H1 (cell line): ENCODE data around the gene EHHADH. TPM values are rescaled to one million over a fixed set of nuclear protein-coding genes. Genes with fewer than 3 reads are reported as not detected.

ENCODE experiments used
- JUN ChIP-seq: IDR thresholded peaks from 2 replicates; pipeline ENCODE4 v1.6.1; 2011; ENCODE audit warnings: low read depth, mild to moderate bottlenecking, improper control_type of control experiment, low read length
- RAD21 ChIP-seq, 2 experiments: IDR thresholded peaks in 1 of 2; conservative IDR thresholded peaks in 1 of 2; 2 replicates each; pipeline ENCODE4 v1.6.1; 2011; ENCODE audit warnings: low read depth in 2 of 2, low read length in 2 of 2, improper control_type of control experiment in 1 of 2, inconsistent platforms in 1 of 2, mild to moderate bottlenecking in 1 of 2, moderate library complexity in 1 of 2
- TAF1 ChIP-seq: IDR thresholded peaks from 2 replicates; pipeline ENCODE4 v1.6.1; 2011; ENCODE audit warnings: mild to moderate bottlenecking, low read depth, low read length
- TBP ChIP-seq: IDR thresholded peaks from 2 replicates; pipeline ENCODE4 v1.6.1; 2011; ENCODE audit warnings: low read depth, low read length, improper control_type of control experiment
- polyA plus RNA-seq, 7 experiments: library from polyadenylated mRNA; depleted of rRNA in 3 of 7; stranded (reverse) in 5 of 7; unstranded in 2 of 7; fragments of >200 nt in 5 of 7; fragments of 200-250 nt in 2 of 7; gene quantifications; 1 replicate in 5 of 7; 2 replicates in 1 of 7; 4 replicates in 1 of 7; pipeline versions ENCODE4 v1.2.1 to v1.2.3, GENCODE V29; 2011 to 2013; ENCODE audit warnings: missing spikeins in 2 of 7, mixed read lengths in 2 of 7
- total RNA-seq: library from RNA; stranded (reverse); fragmentation: NEBNext Ultra II Directional; extraction: Animal tissue kit (Norgen Biotek cat#: 25700); gene quantifications from 2 replicates; pipeline ENCODE4 v1.2.1, GENCODE V29; 2021
- TF ChIP-seq, protein P1 (sequence below): fragments of 300-600 bp; sonication (generic); IDR thresholded peaks from 2 replicates; pipeline ENCODE4 v1.7.1; 2012; ENCODE audit warnings: low read length, moderate library complexity, mild to moderate bottlenecking, inconsistent platforms; ENCODE audit not compliant: insufficient replicate concordance
- TF ChIP-seq, protein P2 (sequence below), 3 experiments: IDR thresholded peaks; 1 replicate in 2 of 3; 2 replicates in 1 of 3; pipeline versions ENCODE4 v1.5.1 to v1.6.1; 2011; ENCODE audit warnings: low read length in 3 of 3, mild to moderate bottlenecking in 3 of 3, inconsistent platforms in 2 of 3, low read depth in 1 of 3, moderate library complexity in 1 of 3; ENCODE audit not compliant: insufficient read depth in 1 of 3; ENCODE audit errors: control extremely low read depth in 1 of 3

The EHHADH gene
- total and polyA plus RNA-seq, 2 of the 8 experiments (the other 6 are each of a cell fraction or from before 2014, with no cell fraction given), result 1.4 to 3.5 TPM

DNA sequence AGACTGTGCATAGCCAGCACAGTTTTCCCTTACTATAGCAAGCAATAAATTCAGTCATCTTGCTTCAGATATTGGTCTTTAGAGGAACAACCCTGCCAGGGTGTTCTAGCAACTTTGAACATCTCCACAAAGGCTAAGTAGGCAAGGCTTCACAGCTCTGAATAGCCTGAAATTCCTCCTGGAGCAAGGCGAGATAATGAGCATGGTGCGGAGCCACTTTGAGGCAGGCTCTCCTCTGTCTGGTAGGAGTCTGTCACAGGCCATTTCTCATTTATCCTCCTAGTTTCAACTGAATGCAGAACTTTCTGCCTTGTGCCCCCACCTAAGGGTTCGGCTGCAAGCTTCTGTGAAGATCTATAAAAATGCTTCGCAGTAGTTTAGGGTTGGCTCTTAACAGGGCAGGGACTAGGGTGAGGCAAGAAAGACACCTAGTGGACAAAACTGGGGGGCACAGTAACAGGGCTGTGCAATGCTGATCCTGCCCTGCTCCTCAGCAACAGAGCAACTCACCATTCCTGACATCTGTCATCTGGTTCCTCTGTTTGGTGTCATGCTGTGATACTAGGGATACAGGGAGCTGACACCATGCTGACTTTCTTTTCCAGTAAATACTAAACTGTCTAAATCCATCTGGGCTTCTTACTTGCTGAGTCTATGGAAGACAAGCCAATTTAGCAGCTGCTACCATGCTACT is 16.6 kb upstream of the EHHADH start (continued):
- TF ChIP-seq, protein P1, sequence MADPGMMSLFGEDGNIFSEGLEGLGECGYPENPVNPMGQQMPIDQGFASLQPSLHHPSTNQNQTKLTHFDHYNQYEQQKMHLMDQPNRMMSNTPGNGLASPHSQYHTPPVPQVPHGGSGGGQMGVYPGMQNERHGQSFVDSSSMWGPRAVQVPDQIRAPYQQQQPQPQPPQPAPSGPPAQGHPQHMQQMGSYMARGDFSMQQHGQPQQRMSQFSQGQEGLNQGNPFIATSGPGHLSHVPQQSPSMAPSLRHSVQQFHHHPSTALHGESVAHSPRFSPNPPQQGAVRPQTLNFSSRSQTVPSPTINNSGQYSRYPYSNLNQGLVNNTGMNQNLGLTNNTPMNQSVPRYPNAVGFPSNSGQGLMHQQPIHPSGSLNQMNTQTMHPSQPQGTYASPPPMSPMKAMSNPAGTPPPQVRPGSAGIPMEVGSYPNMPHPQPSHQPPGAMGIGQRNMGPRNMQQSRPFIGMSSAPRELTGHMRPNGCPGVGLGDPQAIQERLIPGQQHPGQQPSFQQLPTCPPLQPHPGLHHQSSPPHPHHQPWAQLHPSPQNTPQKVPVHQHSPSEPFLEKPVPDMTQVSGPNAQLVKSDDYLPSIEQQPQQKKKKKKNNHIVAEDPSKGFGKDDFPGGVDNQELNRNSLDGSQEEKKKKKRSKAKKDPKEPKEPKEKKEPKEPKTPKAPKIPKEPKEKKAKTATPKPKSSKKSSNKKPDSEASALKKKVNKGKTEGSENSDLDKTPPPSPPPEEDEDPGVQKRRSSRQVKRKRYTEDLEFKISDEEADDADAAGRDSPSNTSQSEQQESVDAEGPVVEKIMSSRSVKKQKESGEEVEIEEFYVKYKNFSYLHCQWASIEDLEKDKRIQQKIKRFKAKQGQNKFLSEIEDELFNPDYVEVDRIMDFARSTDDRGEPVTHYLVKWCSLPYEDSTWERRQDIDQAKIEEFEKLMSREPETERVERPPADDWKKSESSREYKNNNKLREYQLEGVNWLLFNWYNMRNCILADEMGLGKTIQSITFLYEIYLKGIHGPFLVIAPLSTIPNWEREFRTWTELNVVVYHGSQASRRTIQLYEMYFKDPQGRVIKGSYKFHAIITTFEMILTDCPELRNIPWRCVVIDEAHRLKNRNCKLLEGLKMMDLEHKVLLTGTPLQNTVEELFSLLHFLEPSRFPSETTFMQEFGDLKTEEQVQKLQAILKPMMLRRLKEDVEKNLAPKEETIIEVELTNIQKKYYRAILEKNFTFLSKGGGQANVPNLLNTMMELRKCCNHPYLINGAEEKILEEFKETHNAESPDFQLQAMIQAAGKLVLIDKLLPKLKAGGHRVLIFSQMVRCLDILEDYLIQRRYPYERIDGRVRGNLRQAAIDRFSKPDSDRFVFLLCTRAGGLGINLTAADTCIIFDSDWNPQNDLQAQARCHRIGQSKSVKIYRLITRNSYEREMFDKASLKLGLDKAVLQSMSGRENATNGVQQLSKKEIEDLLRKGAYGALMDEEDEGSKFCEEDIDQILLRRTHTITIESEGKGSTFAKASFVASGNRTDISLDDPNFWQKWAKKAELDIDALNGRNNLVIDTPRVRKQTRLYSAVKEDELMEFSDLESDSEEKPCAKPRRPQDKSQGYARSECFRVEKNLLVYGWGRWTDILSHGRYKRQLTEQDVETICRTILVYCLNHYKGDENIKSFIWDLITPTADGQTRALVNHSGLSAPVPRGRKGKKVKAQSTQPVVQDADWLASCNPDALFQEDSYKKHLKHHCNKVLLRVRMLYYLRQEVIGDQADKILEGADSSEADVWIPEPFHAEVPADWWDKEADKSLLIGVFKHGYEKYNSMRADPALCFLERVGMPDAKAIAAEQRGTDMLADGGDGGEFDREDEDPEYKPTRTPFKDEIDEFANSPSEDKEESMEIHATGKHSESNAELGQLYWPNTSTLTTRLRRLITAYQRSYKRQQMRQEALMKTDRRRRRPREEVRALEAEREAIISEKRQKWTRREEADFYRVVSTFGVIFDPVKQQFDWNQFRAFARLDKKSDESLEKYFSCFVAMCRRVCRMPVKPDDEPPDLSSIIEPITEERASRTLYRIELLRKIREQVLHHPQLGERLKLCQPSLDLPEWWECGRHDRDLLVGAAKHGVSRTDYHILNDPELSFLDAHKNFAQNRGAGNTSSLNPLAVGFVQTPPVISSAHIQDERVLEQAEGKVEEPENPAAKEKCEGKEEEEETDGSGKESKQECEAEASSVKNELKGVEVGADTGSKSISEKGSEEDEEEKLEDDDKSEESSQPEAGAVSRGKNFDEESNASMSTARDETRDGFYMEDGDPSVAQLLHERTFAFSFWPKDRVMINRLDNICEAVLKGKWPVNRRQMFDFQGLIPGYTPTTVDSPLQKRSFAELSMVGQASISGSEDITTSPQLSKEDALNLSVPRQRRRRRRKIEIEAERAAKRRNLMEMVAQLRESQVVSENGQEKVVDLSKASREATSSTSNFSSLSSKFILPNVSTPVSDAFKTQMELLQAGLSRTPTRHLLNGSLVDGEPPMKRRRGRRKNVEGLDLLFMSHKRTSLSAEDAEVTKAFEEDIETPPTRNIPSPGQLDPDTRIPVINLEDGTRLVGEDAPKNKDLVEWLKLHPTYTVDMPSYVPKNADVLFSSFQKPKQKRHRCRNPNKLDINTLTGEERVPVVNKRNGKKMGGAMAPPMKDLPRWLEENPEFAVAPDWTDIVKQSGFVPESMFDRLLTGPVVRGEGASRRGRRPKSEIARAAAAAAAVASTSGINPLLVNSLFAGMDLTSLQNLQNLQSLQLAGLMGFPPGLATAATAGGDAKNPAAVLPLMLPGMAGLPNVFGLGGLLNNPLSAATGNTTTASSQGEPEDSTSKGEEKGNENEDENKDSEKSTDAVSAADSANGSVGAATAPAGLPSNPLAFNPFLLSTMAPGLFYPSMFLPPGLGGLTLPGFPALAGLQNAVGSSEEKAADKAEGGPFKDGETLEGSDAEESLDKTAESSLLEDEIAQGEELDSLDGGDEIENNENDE, result no peak
- TF ChIP-seq RAD21 (IDR thresholded peaks at IDR 0.05 in 1 of 2, conservative IDR thresholded peaks at IDR 0.05 in 1 of 2; ENCODE audit: low read depth in 2 of 2, low read length in 2 of 2) (peak; percentile 80 to 82), TAF1 (no peak), JUN (no peak), TBP (no peak)
- TF ChIP-seq, protein P2, sequence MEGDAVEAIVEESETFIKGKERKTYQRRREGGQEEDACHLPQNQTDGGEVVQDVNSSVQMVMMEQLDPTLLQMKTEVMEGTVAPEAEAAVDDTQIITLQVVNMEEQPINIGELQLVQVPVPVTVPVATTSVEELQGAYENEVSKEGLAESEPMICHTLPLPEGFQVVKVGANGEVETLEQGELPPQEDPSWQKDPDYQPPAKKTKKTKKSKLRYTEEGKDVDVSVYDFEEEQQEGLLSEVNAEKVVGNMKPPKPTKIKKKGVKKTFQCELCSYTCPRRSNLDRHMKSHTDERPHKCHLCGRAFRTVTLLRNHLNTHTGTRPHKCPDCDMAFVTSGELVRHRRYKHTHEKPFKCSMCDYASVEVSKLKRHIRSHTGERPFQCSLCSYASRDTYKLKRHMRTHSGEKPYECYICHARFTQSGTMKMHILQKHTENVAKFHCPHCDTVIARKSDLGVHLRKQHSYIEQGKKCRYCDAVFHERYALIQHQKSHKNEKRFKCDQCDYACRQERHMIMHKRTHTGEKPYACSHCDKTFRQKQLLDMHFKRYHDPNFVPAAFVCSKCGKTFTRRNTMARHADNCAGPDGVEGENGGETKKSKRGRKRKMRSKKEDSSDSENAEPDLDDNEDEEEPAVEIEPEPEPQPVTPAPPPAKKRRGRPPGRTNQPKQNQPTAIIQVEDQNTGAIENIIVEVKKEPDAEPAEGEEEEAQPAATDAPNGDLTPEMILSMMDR (IDR thresholded peaks at IDR 0.05; ENCODE audit: control extremely low read depth in 1 of 3, insufficient read depth in 1 of 3, low read depth in 1 of 3, low read length in 3 of 3), result peak; percentile 78 to 84 (median 81)
